PC-9 (cell line): ENCODE measurements around the gene PTPRT. TPM values are rescaled to one million over a fixed set of nuclear protein-coding genes. Genes with fewer than 3 reads are reported as not detected.

Experiments used
- BruUV-seq: library from RNA; stranded (reverse); fragments of 400-500 nt; replicated peaks from 2 replicates; lab custom pipeline; 2021; lab: Mats Ljungman, UMichigan
- CTCF ChIA-PET: fragments of 300-600 bp; sonication (Branson Sonifier 250); formaldehyde crosslinking; loops from one replicate; lab custom pipeline; 2022; ENCODE audit warnings: antibody characterized with exemption; lab: Charles Lee
- POLR2A ChIA-PET: fragments of 300-600 bp; sonication (Branson Sonifier 250); formaldehyde crosslinking; loops from one replicate; lab custom pipeline; 2022; ENCODE audit warnings: antibody characterized with exemption; ENCODE audit not compliant: unreplicated experiment; lab: Charles Lee
- DNase-seq, 2 experiments: peaks; one replicate each; pipeline versions ENCODE4 v3.0.0 to v3.0.0-alpha.2; 2015 to 2022; ENCODE audit warnings: mixed read lengths in 1 of 2
- H2AFZ ChIP-seq: fragments of 200-600 bp; sonication (generic); 2 replicates; pipeline ENCODE4 v1.8.1; 2017; ENCODE audit warnings: antibody characterized with exemption
- H3F3A ChIP-seq: fragments of 200-600 bp; sonication (generic); 2 replicates; pipeline ENCODE4 v1.8.1; 2017; ENCODE audit warnings: antibody characterized with exemption, mild to moderate bottlenecking, low read depth; ENCODE audit not compliant: insufficient read depth
- H3K27ac ChIP-seq: fragments of 200-600 bp; sonication (generic); 2 replicates; pipeline ENCODE4 v1.6.1; 2016; ENCODE audit warnings: mixed run types
- H3K27me3 ChIP-seq: fragments of 200-600 bp; sonication (generic); 2 replicates; pipeline ENCODE4 v1.6.1; 2016; ENCODE audit warnings: low read depth, mixed run types; ENCODE audit not compliant: insufficient read depth
- H3K36me3 ChIP-seq: fragments of 200-600 bp; sonication (generic); 2 replicates; pipeline ENCODE4 v1.6.1; 2016; ENCODE audit warnings: low read depth, mixed run types
- H3K4me1 ChIP-seq: fragments of 200-600 bp; sonication (generic); replicated peaks from 2 replicates; pipeline ENCODE4 v1.6.1; 2016; ENCODE audit warnings: mixed run types; ENCODE audit not compliant: insufficient read depth
- H3K4me2 ChIP-seq: fragments of 200-600 bp; sonication (generic); 2 replicates; pipeline ENCODE4 v1.6.1; 2017; ENCODE audit warnings: mixed run types
- H3K4me3 ChIP-seq: fragments of 200-600 bp; sonication (generic); 2 replicates; pipeline ENCODE4 v1.6.1; 2016; ENCODE audit warnings: mixed run types
- H3K79me2 ChIP-seq: fragments of 200-600 bp; sonication (generic); 2 replicates; pipeline ENCODE4 v1.6.1; 2017; ENCODE audit warnings: low read depth, mixed run types
- H3K9me2 ChIP-seq: fragments of 200-600 bp; sonication (generic); 2 replicates; pipeline ENCODE4 v1.8.1; 2017; ENCODE audit warnings: mild to moderate bottlenecking; ENCODE audit not compliant: insufficient read depth
- H3K9me3 ChIP-seq: fragments of 200-600 bp; sonication (generic); 2 replicates; pipeline ENCODE4 v1.8.1; 2016; ENCODE audit warnings: low read depth; ENCODE audit not compliant: insufficient read depth
- H4K20me1 ChIP-seq: fragments of 200-600 bp; sonication (generic); 2 replicates; pipeline ENCODE4 v1.8.1; 2017; ENCODE audit not compliant: insufficient read depth
- EZH2 ChIP-seq: fragments of 200-600 bp; sonication (generic); IDR thresholded peaks from 2 replicates; pipeline ENCODE4 v1.8.0; 2017; ENCODE audit warnings: antibody characterized with exemption, low read depth
- intact Hi-C: fragments of 100-400 bp; cut with micrococcal nuclease; formaldehyde crosslinking; loops from one replicate; pipeline ENCODE4 v1.10.0; 2022; ENCODE audit not compliant: unreplicated experiment
- total RNA-seq: library from RNA; stranded (reverse); gene quantifications from 2 replicates; pipeline ENCODE4 v1.2.3, GENCODE V29; 2021
- TF ChIP-seq, protein P1 (sequence below): fragments of 200-600 bp; sonication (generic); conservative IDR thresholded peaks from 2 replicates; pipeline ENCODE4 v1.6.1; 2017; ENCODE audit warnings: mixed run types, antibody characterized with exemption, mild to moderate bottlenecking, moderate library complexity

PTPRT gene
- total RNA-seq, 1 experiment from 2014 or later, result not detected

DNA sequence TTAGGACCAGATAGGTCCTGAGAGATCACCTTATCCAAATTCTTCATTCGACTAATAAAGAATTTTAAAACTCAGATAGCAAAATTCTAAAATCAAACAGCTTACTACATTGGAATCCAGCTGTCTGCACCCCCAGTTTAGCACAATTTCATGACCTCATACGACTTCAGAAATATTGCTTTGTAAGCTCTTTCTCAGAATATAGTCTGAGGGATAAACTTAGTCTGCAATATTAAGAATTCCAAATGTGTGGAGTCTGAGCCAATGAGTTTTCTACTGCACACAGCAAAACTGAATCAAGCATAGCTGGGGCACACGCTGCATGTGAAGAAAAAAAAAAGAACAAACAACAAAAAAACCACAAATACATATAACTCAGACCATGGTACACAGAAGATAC is 1029.9 kb downstream of the PTPRT start:
- TF ChIP-seq, protein P1, sequence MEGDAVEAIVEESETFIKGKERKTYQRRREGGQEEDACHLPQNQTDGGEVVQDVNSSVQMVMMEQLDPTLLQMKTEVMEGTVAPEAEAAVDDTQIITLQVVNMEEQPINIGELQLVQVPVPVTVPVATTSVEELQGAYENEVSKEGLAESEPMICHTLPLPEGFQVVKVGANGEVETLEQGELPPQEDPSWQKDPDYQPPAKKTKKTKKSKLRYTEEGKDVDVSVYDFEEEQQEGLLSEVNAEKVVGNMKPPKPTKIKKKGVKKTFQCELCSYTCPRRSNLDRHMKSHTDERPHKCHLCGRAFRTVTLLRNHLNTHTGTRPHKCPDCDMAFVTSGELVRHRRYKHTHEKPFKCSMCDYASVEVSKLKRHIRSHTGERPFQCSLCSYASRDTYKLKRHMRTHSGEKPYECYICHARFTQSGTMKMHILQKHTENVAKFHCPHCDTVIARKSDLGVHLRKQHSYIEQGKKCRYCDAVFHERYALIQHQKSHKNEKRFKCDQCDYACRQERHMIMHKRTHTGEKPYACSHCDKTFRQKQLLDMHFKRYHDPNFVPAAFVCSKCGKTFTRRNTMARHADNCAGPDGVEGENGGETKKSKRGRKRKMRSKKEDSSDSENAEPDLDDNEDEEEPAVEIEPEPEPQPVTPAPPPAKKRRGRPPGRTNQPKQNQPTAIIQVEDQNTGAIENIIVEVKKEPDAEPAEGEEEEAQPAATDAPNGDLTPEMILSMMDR, result no peak
- TF ChIP-seq EZH2, result no peak
- no peak overlapping the region for H2AFZ ChIP-seq
- H3K9me2 ChIP-seq, result no peaks in the 10 kb centered on the region
- H3K27ac ChIP-seq, result no peak overlapping the region
- H3K27me3 ChIP-seq, result no peaks in the 10 kb centered on the region
- no peaks in the 10 kb centered on the region for H3K4me1 ChIP-seq
- ChIA-PET POLR2A (no interaction called here), CTCF (no interaction called here)
- no peaks in the 10 kb centered on the region for H3K36me3 ChIP-seq
- no peaks in the 10 kb centered on the region for H3F3A ChIP-seq
- no peak overlapping the region for H3K4me2 ChIP-seq
- BruUV-seq, result no TSS peak
- intact Hi-C loops, result no loop called here
- no peak overlapping the region for H3K4me3 ChIP-seq
- no peaks in the 10 kb centered on the region for H3K9me3 ChIP-seq
- no peaks in the 10 kb centered on the region for H3K79me2 ChIP-seq
- 0 out of 2 replicates have a peak, but pooled peaks cover 5% of the 10 kb centered on the region for H4K20me1 ChIP-seq
- DNase-seq, result no peak

DNA sequence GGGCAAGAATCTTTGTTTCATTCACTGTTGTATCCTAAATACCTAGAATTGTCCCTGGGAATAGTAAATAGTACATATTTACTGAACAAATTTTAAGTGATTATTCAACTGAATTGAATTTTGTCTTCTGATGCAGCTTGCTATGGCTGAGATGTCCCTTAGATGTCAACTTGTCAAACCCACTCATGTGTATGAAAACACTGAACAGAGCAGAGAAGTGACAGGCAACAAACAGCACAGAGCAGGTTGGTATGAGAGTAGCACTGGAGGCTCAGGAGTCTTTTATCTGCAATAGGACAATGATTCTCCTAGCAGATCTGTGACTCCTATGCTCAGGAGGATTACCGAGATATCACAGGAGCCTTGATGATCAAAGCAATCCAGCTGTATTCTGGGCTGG is 1031.4 kb downstream of the PTPRT start:
- H3F3A ChIP-seq, result no peaks in the 10 kb centered on the region
- BruUV-seq, result no TSS peak
- TF ChIP-seq, protein P1, result no peak
- TF ChIP-seq EZH2, result no peak
- no peak overlapping the region for H3K27ac ChIP-seq
- no peaks in the 10 kb centered on the region for H3K9me2 ChIP-seq
- no peak overlapping the region for H2AFZ ChIP-seq
- CTCF ChIA-PET, result no interaction called here
- no peaks in the 10 kb centered on the region for H3K9me3 ChIP-seq
- intact Hi-C loops, result no loop called here
- 0 out of 2 replicates have a peak, but pooled peaks cover 5% of the 10 kb centered on the region for H4K20me1 ChIP-seq
- DNase-seq, result no peak
- POLR2A ChIA-PET, result no interaction called here
- no peak overlapping the region for H3K4me3 ChIP-seq
- no peaks in the 10 kb centered on the region for H3K79me2 ChIP-seq
- no peaks in the 10 kb centered on the region for H3K27me3 ChIP-seq
- no peaks in the 10 kb centered on the region for H3K4me1 ChIP-seq
- H3K4me2 ChIP-seq, result no peak overlapping the region
- no peaks in the 10 kb centered on the region for H3K36me3 ChIP-seq

DNA sequence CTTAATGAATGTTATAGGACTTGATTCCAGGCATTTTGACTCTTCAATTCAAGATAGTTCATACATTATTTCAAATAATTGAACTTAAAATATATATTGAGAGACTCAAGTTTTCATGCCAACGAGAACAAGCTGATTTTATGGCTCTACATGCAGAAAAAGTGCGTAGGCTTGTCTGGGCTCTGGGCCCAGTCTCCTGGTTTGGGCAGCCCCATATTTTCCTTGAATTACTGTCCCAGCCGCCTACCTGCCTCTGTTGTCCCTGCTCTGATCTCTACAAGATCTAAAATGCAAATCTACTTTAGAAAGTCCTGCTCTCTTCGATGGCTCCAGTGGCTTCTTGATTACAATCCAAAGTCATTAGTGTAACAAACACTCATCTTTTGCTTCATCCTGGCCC is 1034.1 kb downstream of the PTPRT start:
- H3K27ac ChIP-seq, result no peak overlapping the region
- TF ChIP-seq EZH2, result no peak
- TF ChIP-seq, protein P1, result no peak
- H3K9me3 ChIP-seq, result no peaks in the 10 kb centered on the region
- CTCF ChIA-PET, result no interaction called here
- no peaks in the 10 kb centered on the region for H3K36me3 ChIP-seq
- H3K4me3 ChIP-seq, result no peak overlapping the region
- no peaks in the 10 kb centered on the region for H3K79me2 ChIP-seq
- DNase-seq, result no peak
- BruUV-seq, result no TSS peak
- POLR2A ChIA-PET, result no interaction called here
- H3K9me2 ChIP-seq, result no peaks in the 10 kb centered on the region
- no peaks in the 10 kb centered on the region for H3K4me1 ChIP-seq
- no peaks in the 10 kb centered on the region for H3F3A ChIP-seq
- no peak overlapping the region for H3K4me2 ChIP-seq
- H3K27me3 ChIP-seq, result no peaks in the 10 kb centered on the region
- no peak overlapping the region for H2AFZ ChIP-seq
- intact Hi-C loops, result no loop called here
- 0 out of 2 replicates have a peak, but pooled peaks cover 5% of the 10 kb centered on the region for H4K20me1 ChIP-seq
